Smooth muscle cell (in vitro differentiated cells): ENCODE data around the gene MEIOC. TPM values are rescaled to one million over a fixed set of nuclear protein-coding genes. Genes with fewer than 3 reads are reported as not detected.
"Not testable (repeated sequence)": the region's sequence is repeated elsewhere in the genome, so short reads cannot be mapped to it uniquely, and the experiment has no call there.

ENCODE experiments used
- DNase-seq: peaks from one replicate; lab custom pipeline; 2025; ENCODE audit not compliant: unreplicated experiment; lab: John Stamatoyannopoulos, UW
- H2AFZ ChIP-seq: fragments of 200-600 bp; sonication (generic); 2 replicates; pipeline ENCODE4 v1.6.0; 2016; ENCODE audit warnings: antibody characterized with exemption, low read depth, mild to moderate bottlenecking
- H3F3A ChIP-seq: fragments of 200-600 bp; sonication (generic); 2 replicates; pipeline ENCODE4 v1.6.0; 2017; ENCODE audit warnings: antibody characterized with exemption, low read depth
- H3K27ac ChIP-seq: fragments of 200-600 bp; sonication (generic); 2 replicates; pipeline ENCODE4 v1.5.1; 2016; ENCODE audit warnings: low read depth, mild to moderate bottlenecking
- H3K27me3 ChIP-seq: fragments of 200-600 bp; sonication (generic); 2 replicates; pipeline ENCODE4 v1.6.1; 2016; ENCODE audit warnings: low read depth, mild to moderate bottlenecking
- H3K36me3 ChIP-seq: fragments of 200-600 bp; sonication (generic); 2 replicates; pipeline ENCODE4 v1.5.1; 2016; ENCODE audit warnings: low read depth
- H3K4me1 ChIP-seq: fragments of 200-600 bp; sonication (generic); 2 replicates; pipeline ENCODE4 v1.5.1; 2016; ENCODE audit warnings: low read depth
- H3K4me2 ChIP-seq: fragments of 200-600 bp; sonication (generic); 2 replicates; pipeline ENCODE4 v1.6.0; 2016; ENCODE audit warnings: mild to moderate bottlenecking
- H3K4me3 ChIP-seq: fragments of 200-600 bp; sonication (generic); 2 replicates; pipeline ENCODE4 v1.5.1; 2016; ENCODE audit warnings: mild to moderate bottlenecking
- H3K79me2 ChIP-seq: fragments of 200-600 bp; sonication (generic); 2 replicates; pipeline ENCODE4 v1.6.0; 2016; ENCODE audit warnings: low read depth, mild to moderate bottlenecking
- H3K9ac ChIP-seq: fragments of 200-600 bp; sonication (generic); 2 replicates; pipeline ENCODE4 v1.6.0; 2016; ENCODE audit warnings: low read depth
- H3K9me3 ChIP-seq: fragments of 200-600 bp; sonication (generic); replicated peaks from 2 replicates; pipeline ENCODE4 v1.5.1; 2016; ENCODE audit warnings: low read depth
- H4K20me1 ChIP-seq: fragments of 200-600 bp; sonication (generic); 2 replicates; pipeline ENCODE4 v1.6.0; 2016; ENCODE audit warnings: low read depth
- WGBS: methylation state at CpG from one replicate; pipeline ENCODE4 v1.1.7; 2016; ENCODE audit warnings: low lambda C conversion rate; 5-methylcytosine and 5-hydroxymethylcytosine counted together
- polyA plus RNA-seq: library from polyadenylated mRNA; unstranded; fragments of >200 nt; fragmentation: Nextera tagmentation; extraction: Ambion mirVana; gene quantifications from 2 replicates; pipeline ENCODE4 v1.2.1, GENCODE V29; 2016
- total RNA-seq: library from RNA; depleted of rRNA; stranded (reverse); fragments of >200 nt; gene quantifications from 2 replicates; pipeline ENCODE4 v1.2.3, GENCODE V29; 2014
- TF ChIP-seq, protein P1 (sequence below): fragments of 200-600 bp; sonication (generic); IDR thresholded peaks from 2 replicates; pipeline ENCODE4 v1.5.1; 2017; ENCODE audit warnings: borderline replicate concordance, mild to moderate bottlenecking, antibody characterized with exemption; ENCODE audit not compliant: insufficient read depth, poor library complexity, severe bottlenecking

The MEIOC gene
- total and polyA plus RNA-seq, 2 experiments from 2014 or later = not detected

DNA sequence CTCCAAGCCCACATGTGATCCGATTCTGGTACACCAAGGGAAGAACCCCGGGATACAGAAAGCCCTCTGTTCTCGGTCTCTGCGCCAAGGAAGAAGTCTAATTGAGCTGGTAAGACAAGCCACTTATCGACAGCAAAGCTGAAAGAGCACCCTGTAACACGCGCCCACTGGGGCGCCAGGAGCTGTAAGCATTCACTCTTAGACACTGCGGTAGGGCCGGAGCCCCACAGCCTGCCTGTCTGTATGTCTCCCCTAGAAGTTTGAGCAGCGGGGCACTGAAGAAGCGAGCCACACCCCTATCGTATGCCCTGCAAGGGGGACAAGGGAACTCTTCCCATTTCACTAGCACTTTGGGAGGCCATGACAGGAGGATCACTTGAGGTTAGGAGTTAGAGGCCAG lies 27.0 kb upstream of the MEIOC start:
- no peaks in the 10 kb centered on the region for H3F3A ChIP-seq
- H3K9ac ChIP-seq = no peak overlapping the region
- TF ChIP-seq, protein P1, sequence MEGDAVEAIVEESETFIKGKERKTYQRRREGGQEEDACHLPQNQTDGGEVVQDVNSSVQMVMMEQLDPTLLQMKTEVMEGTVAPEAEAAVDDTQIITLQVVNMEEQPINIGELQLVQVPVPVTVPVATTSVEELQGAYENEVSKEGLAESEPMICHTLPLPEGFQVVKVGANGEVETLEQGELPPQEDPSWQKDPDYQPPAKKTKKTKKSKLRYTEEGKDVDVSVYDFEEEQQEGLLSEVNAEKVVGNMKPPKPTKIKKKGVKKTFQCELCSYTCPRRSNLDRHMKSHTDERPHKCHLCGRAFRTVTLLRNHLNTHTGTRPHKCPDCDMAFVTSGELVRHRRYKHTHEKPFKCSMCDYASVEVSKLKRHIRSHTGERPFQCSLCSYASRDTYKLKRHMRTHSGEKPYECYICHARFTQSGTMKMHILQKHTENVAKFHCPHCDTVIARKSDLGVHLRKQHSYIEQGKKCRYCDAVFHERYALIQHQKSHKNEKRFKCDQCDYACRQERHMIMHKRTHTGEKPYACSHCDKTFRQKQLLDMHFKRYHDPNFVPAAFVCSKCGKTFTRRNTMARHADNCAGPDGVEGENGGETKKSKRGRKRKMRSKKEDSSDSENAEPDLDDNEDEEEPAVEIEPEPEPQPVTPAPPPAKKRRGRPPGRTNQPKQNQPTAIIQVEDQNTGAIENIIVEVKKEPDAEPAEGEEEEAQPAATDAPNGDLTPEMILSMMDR = no peak
- H4K20me1 ChIP-seq = no peaks in the 10 kb centered on the region
- H3K27ac ChIP-seq = no peak overlapping the region
- H2AFZ ChIP-seq = no peak overlapping the region
- DNase-seq = no peak
- H3K79me2 ChIP-seq = no peaks in the 10 kb centered on the region
- no peak overlapping the region for H3K4me3 ChIP-seq
- WGBS = 95% methylated on average over 13 of the region's 13 CpGs
- H3K36me3 ChIP-seq = no peaks in the 10 kb centered on the region
- no peaks in the 10 kb centered on the region for H3K27me3 ChIP-seq
- H3K4me1 ChIP-seq = peaks cover 18% of the 10 kb centered on the region
- H3K4me2 ChIP-seq = no peak overlapping the region
- H3K9me3 ChIP-seq = no peaks in the 10 kb centered on the region

DNA sequence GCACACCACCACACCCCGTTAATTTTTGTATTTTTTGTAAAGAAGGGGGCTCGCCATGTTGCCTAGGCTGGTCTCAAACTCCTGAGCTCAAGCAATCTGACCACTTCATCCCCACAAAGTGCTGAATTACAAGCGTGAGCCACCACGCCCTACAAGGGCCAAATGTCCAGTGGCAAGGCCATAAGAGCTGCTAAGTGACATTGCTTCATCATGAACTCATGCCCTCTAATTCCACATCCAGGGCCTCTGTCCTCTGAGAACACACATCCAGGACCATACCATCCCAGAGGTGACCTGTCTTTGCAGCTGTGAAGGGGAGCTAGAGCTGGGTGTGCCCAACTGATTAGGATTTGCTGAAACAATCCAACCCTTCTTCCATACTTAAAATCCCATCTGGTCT lies 25.6 kb upstream of the MEIOC start:
- no peaks in the 10 kb centered on the region for H3K79me2 ChIP-seq
- TF ChIP-seq, protein P1 = no peak
- peaks cover 18% of the 10 kb centered on the region for H3K4me1 ChIP-seq
- no peak for DNase-seq
- H3K9me3 ChIP-seq = no peaks in the 10 kb centered on the region
- H3K27ac ChIP-seq = no peak overlapping the region
- H3F3A ChIP-seq = no peaks in the 10 kb centered on the region
- H3K27me3 ChIP-seq = no peaks in the 10 kb centered on the region
- H3K4me2 ChIP-seq = no peak overlapping the region
- no peak overlapping the region for H3K9ac ChIP-seq
- WGBS = 94% methylated on average over 4 of the region's 4 CpGs
- H3K4me3 ChIP-seq = no peak overlapping the region
- H2AFZ ChIP-seq = no peak overlapping the region
- no peaks in the 10 kb centered on the region for H3K36me3 ChIP-seq
- no peaks in the 10 kb centered on the region for H4K20me1 ChIP-seq

DNA sequence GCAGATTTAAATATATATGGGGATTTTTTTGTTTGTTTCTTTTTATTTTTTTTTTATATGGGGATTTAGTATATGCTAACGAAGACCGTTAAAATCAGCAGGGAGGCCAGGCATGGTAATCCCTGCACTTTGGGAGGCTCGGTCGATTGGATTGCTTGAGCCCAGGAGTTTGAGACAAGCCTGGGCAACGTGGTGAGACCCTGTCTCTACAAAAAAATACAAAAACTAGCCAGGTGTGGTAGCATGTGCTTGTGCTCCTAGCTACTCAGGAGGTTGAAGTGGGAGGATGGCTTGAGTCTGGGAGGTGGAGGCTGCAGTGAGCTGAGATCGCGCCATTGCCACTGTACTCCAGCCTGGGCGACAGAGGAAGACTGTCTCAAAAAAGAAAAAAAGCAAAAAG lies 22.3 kb upstream of the MEIOC start:
- DNase-seq = no peak
- TF ChIP-seq, protein P1 = no peak
- Histone ChIP-seq H4K20me1 (no peaks in the 10 kb centered on the region), H3K9me3 (no peaks in the 10 kb centered on the region), H3K27me3 (no peaks in the 10 kb centered on the region), H3K27ac (no peak overlapping the region), H3K79me2 (no peaks in the 10 kb centered on the region), H3K4me2 (no peak overlapping the region), H3K36me3 (no peaks in the 10 kb centered on the region), H3K9ac (no peak overlapping the region), H3K4me1 (peaks cover under 1% of the 10 kb centered on the region), H3F3A (no peaks in the 10 kb centered on the region), H2AFZ (no peak overlapping the region), H3K4me3 (no peak overlapping the region)
- 80% methylated on average over 8 of the region's 8 CpGs for WGBS

DNA sequence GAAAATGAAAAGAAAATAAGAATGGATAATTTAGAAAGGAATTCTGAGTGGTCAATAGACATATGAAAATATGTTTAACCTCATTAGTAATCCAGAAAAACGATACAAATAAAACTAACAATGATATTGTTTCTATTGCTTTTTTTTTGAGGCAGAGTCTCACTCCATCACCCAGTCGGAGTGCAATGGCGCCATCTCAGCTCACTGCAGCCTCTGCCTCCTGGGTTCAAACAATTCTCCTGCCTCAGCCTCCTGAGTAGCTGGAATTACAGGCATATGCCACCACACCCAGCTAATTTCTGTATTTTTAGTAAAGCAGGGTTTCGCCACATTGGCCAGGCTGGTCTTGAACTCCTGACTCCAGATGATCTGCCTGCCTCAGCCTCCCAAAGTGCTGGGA lies 21.9 kb upstream of the MEIOC start:
- not testable (repeated sequence) for H3K36me3 ChIP-seq, H3K27me3 ChIP-seq, H3K27ac ChIP-seq, H3F3A ChIP-seq, H3K79me2 ChIP-seq, H3K4me1 ChIP-seq, H3K9me3 ChIP-seq, H4K20me1 ChIP-seq, H3K9ac ChIP-seq, H3K4me3 ChIP-seq, DNase-seq, H3K4me2 ChIP-seq, H2AFZ ChIP-seq
- WGBS = 62% methylated on average over 4 of the region's 4 CpGs
